Upper lobe of left lung (tissue), 4 donors: Measurements from ENCODE around the gene SPATA18.

Experiments used
- CTCF ChIP-seq, 6 experiments: fragments of 450-650 bp in 4 of 6; fragments of 200-600 bp in 2 of 6; sonication (generic) in 2 of 6; IDR thresholded peaks; one replicate each; pipeline ENCODE4 v1.5.1; 2016 to 2019; ENCODE audit warnings: antibody characterized with exemption in 6 of 6
- EP300 ChIP-seq, 4 donors: sonication (generic); formaldehyde crosslinking; IDR thresholded peaks; one replicate each; pipeline ENCODE4 v1.5.1; 2017; ENCODE audit warnings: antibody characterized with exemption in 4 of 4, control low read depth in 2 of 4
- POLR2A ChIP-seq, 4 donors: fragments of 450-650 bp; IDR thresholded peaks; one replicate each; pipeline ENCODE4 v1.5.1; 2016 to 2017; ENCODE audit warnings: antibody characterized with exemption in 4 of 4, mild to moderate bottlenecking in 2 of 4
- POLR2AphosphoS5 ChIP-seq, 2 donors: sonication (generic); formaldehyde crosslinking; IDR thresholded peaks; one replicate each; pipeline ENCODE4 v1.5.1; 2017; ENCODE audit warnings: antibody characterized with exemption in 2 of 2

DNA sequence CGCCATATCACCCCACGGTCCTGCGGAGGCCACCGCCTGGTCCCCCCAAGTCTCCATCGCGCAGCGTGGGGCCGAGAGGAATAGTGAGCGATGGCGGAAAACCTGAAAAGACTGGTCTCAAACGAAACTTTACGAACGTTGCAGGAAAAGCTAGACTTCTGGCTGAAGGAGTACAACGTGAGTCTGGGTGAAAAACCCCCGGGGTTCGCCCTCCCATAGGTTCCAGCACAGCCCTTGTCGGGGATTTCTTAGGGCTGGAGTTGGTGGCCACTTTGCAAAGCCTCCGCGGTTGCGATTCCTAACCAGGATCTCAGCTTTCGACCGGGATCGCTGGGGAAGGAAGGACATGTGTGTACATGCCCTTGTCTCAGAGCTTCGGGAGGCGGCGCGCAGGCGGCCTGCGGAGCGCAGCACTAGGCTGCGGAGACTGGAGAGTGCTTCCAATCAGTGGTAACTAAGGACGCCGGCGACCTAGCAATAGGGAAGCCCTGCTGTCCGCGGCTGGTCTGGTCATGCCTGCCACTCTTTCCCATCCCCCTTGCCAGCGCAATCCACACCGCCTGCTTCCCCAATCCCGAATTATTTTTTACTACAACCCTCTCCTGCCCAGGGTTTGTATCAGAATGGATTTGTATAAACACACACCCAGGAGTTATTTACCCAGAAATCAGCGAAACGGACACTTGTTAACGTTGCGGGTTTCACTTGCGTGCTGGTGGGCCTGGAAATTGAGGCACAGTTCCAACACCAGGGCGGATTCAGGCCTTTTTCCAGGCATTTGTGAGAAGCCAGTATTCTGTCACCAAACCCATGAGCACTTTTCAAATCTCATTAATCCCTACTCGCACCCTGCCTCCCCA is 741 bp downstream of the SPATA18 start:
- TF ChIP-seq POLR2A (IDR thresholded peaks at IDR 0.05) (no peak), CTCF (IDR thresholded peaks at IDR 0.05) (no peak), POLR2AphosphoS5 (IDR thresholded peaks at IDR 0.05) (no peak), EP300 (IDR thresholded peaks at IDR 0.05) (no peak)
